Heart right ventricle (tissue), 16 donors: ENCODE measurements around the gene ITGB2. TPM values are rescaled to one million over a fixed set of nuclear protein-coding genes. Genes with fewer than 3 reads are reported as not detected.

Experiments
- ATAC-seq, 8 donors: fragments of 200-7000 bp; cut with Tn5 transposase; one replicate each; pipeline ENCODE4 v1.9.1; 2020; ENCODE audit warnings: mild to moderate bottlenecking in 8 of 8, moderate library complexity in 8 of 8, moderate number of reproducible peaks in 1 of 8
- DNase-seq, 2 donors: peaks; one replicate each; pipeline ENCODE4 v3.0.0-alpha.2; 2020
- H3K27ac ChIP-seq, 10 donors: fragments of 200-600 bp; sonication (generic) in 2 of 10; one replicate each; pipeline versions ENCODE4 v1.5.0 to v1.8.0; 2020 to 2022; ENCODE audit warnings: mild to moderate bottlenecking in 3 of 10
- H3K27me3 ChIP-seq, 7 donors: fragments of 200-600 bp; one replicate each; pipeline ENCODE4 v1.8.0; 2021 to 2022; ENCODE audit warnings: mild to moderate bottlenecking in 2 of 7
- H3K36me3 ChIP-seq, 9 donors: fragments of 200-600 bp; sonication (generic) in 1 of 9; one replicate each; pipeline versions ENCODE4 v1.5.0 to v1.8.0; 2020 to 2022; ENCODE audit warnings: mild to moderate bottlenecking in 2 of 9
- H3K4me1 ChIP-seq, 9 donors: fragments of 200-600 bp; sonication (generic) in 1 of 9; one replicate each; pipeline versions ENCODE4 v1.5.0 to v1.8.0; 2020 to 2022; ENCODE audit warnings: mild to moderate bottlenecking in 4 of 9
- H3K4me3 ChIP-seq, 10 donors: fragments of 200-600 bp; sonication (generic) in 2 of 10; one replicate each; pipeline versions ENCODE4 v1.5.0 to v1.8.0; 2020 to 2022; ENCODE audit warnings: mild to moderate bottlenecking in 7 of 10, moderate library complexity in 2 of 10
- H3K9me3 ChIP-seq, 11 donors: fragments of 200-600 bp in 10 of 11; sonication (generic) in 2 of 11; one replicate each; pipeline versions ENCODE4 v1.5.0 to v1.8.0; 2013 to 2022; ENCODE audit warnings: mild to moderate bottlenecking in 2 of 11, control low read depth in 1 of 11, moderate library complexity in 1 of 11
- CTCF ChIP-seq, 9 donors: fragments of 200-600 bp; sonication (generic) in 2 of 9; IDR thresholded peaks; one replicate each; pipeline versions ENCODE4 v1.5.0 to v1.8.0; 2021 to 2022; ENCODE audit warnings: antibody characterized with exemption in 9 of 9, mild to moderate bottlenecking in 5 of 9, moderate library complexity in 1 of 9
- WGBS, 2 donors: extraction: QIAGEN DNeasy Blood & Tissue Kit; methylation state at CpG; one replicate each; pipeline ENCODE4 v1.1.7; 2013; ENCODE audit warnings: inconsistent platforms in 1 of 2; 5-methylcytosine and 5-hydroxymethylcytosine counted together
- intact Hi-C, 10 donors: fragments of 100-400 bp; cut with DNase I; formaldehyde crosslinking; loops; one replicate each; pipeline versions ENCODE4 v1.11.1 to v1.14.2; 2022
- polyA plus RNA-seq, 2 donors: library from polyadenylated mRNA; stranded (reverse); fragments of 200-250 nt; gene quantifications; one replicate each; pipeline ENCODE4 v1.2.3, GENCODE V29; 2013
- total RNA-seq, 10 donors: library from RNA; stranded (reverse); fragmentation: NEBNext Ultra II Directional in 3 of 10; extraction: Animal tissue kit (Norgen Biotek cat#: 25700) in 3 of 10; gene quantifications; one replicate each; pipeline versions ENCODE4 v1.2.1 to v1.2.4, GENCODE V29; 2021 to 2023
- donor health status: Arrhythmogenic right ventricular cardiomyopathy.
- donor health status: ischemic (EF 13 %, LVEDD 7.1; RV severe dilation, severe dysfunction).
- donor health status: healthy with polysubstance abuse.
- donor health status: DM: no; HTN: yes; CAD: no.
- donor health status: DM: no; HTN: no; CAD: no.
- donor health status: ischemic (EF 25% LVEDD 6.9; RV normal size, moderate dysfunction).
- donor health status: ischemic (EF 25% LVEDD 5.7; RV mildly dilated, moderate dysfunction).
- donor health status: healthy.
- donor health status: DM: yes; HTN: yes; CAD: no.
- donor health status: Ischemic cardiomyopathy.
- donor health status: ischemic (EF 35%, LVEDD 5.7; RV mildly dilated, moderate dysfunction).
- donor health status: nonischemic (EF 11% LVEDD 7.7; RV severe dilation, severe dysfunction).
- donor health status: DM: yes; HTN: yes; CAD: no.
- donor health status: PGD.
- donor health status: ischemic (EF 29% LVEDD 5.4; RV normal size, mild dysfunction).
- donor health status: nonischemic (EF 23%, LVEDD 6.1; RV moderate dilation, normal function).

ITGB2 gene
- total and polyA plus RNA-seq, 12 donors = 5.1 to 151 (median 11.4) TPM

GRCh38 chr21:44943005-44943685 is 22.4 kb upstream of the ITGB2 start:
- intact Hi-C loops = loop anchor here in 1 of 10 donors (10.0 kb wide), 1 partner anchor 882 kb away; no protein-coding TSS in a partner anchor
- no peak for TF ChIP-seq CTCF (IDR thresholded peaks at IDR 0.05)
- DNase-seq (no peak), ATAC-seq (no peak)
- Histone ChIP-seq H3K27ac (peak overlapping the region in 1 of 10 donors; percentile 7), H3K27me3 (no peaks in the 10 kb centered on the region), H3K9me3 (no peaks in the 10 kb centered on the region), H3K4me3 (no peak overlapping the region), H3K36me3 (peaks cover 0 to 47% (median 7%) of the 10 kb centered on the region in 9 donors), H3K4me1 (peaks cover 3 to 70% (median 47%) of the 10 kb centered on the region in 9 donors)
- 86 to 87% methylated on average over 15 of the region's 15 CpGs for WGBS, 2 donors

GRCh38 chr21:44942566-44942965 is 21.9 kb upstream of the ITGB2 start:
- H3K27me3 ChIP-seq = no peaks in the 10 kb centered on the region
- no peak for DNase-seq

GRCh38 chr21:44941567-44941966 is 20.9 kb upstream of the ITGB2 start:
- no peak for TF ChIP-seq CTCF (IDR thresholded peaks at IDR 0.05)
- no peaks in the 10 kb centered on the region for H3K27me3 ChIP-seq
- H3K9me3 ChIP-seq = peaks cover 0 to 6% (median 0%) of the 10 kb centered on the region in 11 donors
- WGBS, 2 donors = 61 to 73% methylated on average over 8 of the region's 8 CpGs
- peak overlapping the region; percentile 1 to 87 (median 78) for H3K27ac ChIP-seq
- peak overlapping the region in 7 of 10 donors; percentile 75 to 97 (median 88) for H3K4me3 ChIP-seq
- DNase-seq (no peak), ATAC-seq (peak; percentile 19 to 72 (median 44))
- intact Hi-C loops = loop anchor here in 1 of 10 donors (10.0 kb wide), 1 partner anchor 883 kb away; no protein-coding TSS in a partner anchor
- H3K4me1 ChIP-seq = peaks cover 3 to 56% (median 35%) of the 10 kb centered on the region in 9 donors
- peaks cover 0 to 37% (median 7%) of the 10 kb centered on the region in 9 donors for H3K36me3 ChIP-seq

More at GRCh38 chr21:44942566-44942965, 21.9 kb upstream of the ITGB2 start:
- H3K9me3 ChIP-seq = peaks cover 0 to 2% (median 0%) of the 10 kb centered on the region in 11 donors
- H3K27ac ChIP-seq = peak overlapping the region in 3 of 10 donors; percentile 7 to 85 (median 73)
- H3K4me3 ChIP-seq = no peak overlapping the region
- no peak for TF ChIP-seq CTCF (IDR thresholded peaks at IDR 0.05)
- H3K36me3 ChIP-seq = peaks cover 0 to 43% (median 7%) of the 10 kb centered on the region in 9 donors
- no peak for ATAC-seq
- 77 to 91% methylated on average over 2 of the region's 2 CpGs for WGBS, 2 donors
- H3K4me1 ChIP-seq = peaks cover 3 to 66% (median 44%) of the 10 kb centered on the region in 9 donors
- intact Hi-C loops = loop anchor here in 1 of 10 donors (10.0 kb wide), 1 partner anchor 882 kb away; no protein-coding TSS in a partner anchor

GRCh38 chr21:44940116-44940631 is 19.5 kb upstream of the ITGB2 start:
- intact Hi-C loops = loop anchor here in 1 of 10 donors (10.0 kb wide), 1 partner anchor 885 kb away; no protein-coding TSS in a partner anchor
- H3K9me3 ChIP-seq = peaks cover 0 to 6% (median 0%) of the 10 kb centered on the region in 11 donors
- H3K4me1 ChIP-seq = peaks cover 3 to 45% (median 30%) of the 10 kb centered on the region in 9 donors
- H3K4me3 ChIP-seq = peak overlapping the region; percentile 75 to 97 (median 87)
- WGBS, 2 donors = 0 to 1% methylated on average over 49 to 53 of the region's 53 CpGs
- TF ChIP-seq CTCF (IDR thresholded peaks at IDR 0.05) = peak in 1 of 9 donors; percentile 0
- ATAC-seq = peak in 7 of 8 donors; percentile 3 to 38 (median 9)
- peak in 1 of 2 donors; percentile 27 for DNase-seq
- H3K27me3 ChIP-seq = peaks cover 0 to under 1% (median 0%) of the 10 kb centered on the region in 7 donors
- peaks cover 0 to 28% (median 7%) of the 10 kb centered on the region in 9 donors for H3K36me3 ChIP-seq
- peak overlapping the region in 9 of 10 donors; percentile 70 to 88 (median 80) for H3K27ac ChIP-seq
